PC-3 (cell line): ENCODE measurements around the gene PMIS2. TPM values are rescaled to one million over a fixed set of nuclear protein-coding genes. Genes with fewer than 3 reads are reported as not detected.
A peak's percentile ranks its signal among the peaks of the same experiment; 100 is the strongest.
"Not testable (repeated sequence)": the region's sequence is repeated elsewhere in the genome, so short reads cannot be mapped to it uniquely, and the experiment has no call there.

ENCODE experiments used
- ATAC-seq: fragments of 200-7000 bp; cut with Tn5 transposase; 2 replicates; pipeline ENCODE4 v1.9.1; 2020; ENCODE audit warnings: mild to moderate bottlenecking, moderate library complexity
- BruUV-seq: library from RNA; stranded (reverse); fragments of 400-500 nt; replicated peaks from 2 replicates; lab custom pipeline; 2021; lab: Mats Ljungman, UMichigan
- CTCF ChIA-PET: fragments of 300-600 bp; sonication (Branson Sonifier 250); formaldehyde crosslinking; loops from one replicate; lab custom pipeline; 2022; ENCODE audit warnings: antibody characterized with exemption; lab: Charles Lee
- POLR2A ChIA-PET: fragments of 300-600 bp; sonication (Branson Sonifier 250); formaldehyde crosslinking; loops from one replicate; lab custom pipeline; 2022; ENCODE audit warnings: antibody characterized with exemption; ENCODE audit not compliant: unreplicated experiment; lab: Charles Lee
- DNase-seq: peaks from one replicate; pipeline ENCODE4 v3.0.0-alpha.2; 2015
- H2AFZ ChIP-seq: fragments of 300-600 bp; sonication (generic); 2 replicates; pipeline ENCODE4 v1.6.0; 2016; ENCODE audit warnings: antibody characterized with exemption, low read length
- H3F3A ChIP-seq: fragments of 300-600 bp; sonication (generic); one replicate; pipeline ENCODE4 v1.6.0; 2017; ENCODE audit warnings: antibody characterized with exemption, low read length, control low read depth, mild to moderate bottlenecking; ENCODE audit not compliant: unreplicated experiment
- H3K27ac ChIP-seq: fragments of 300-600 bp; sonication (generic); 2 replicates; pipeline ENCODE4 v1.5.1; 2016; ENCODE audit warnings: mild to moderate bottlenecking, low read length
- H3K27me3 ChIP-seq: fragments of 300-600 bp; sonication (generic); 2 replicates; pipeline ENCODE4 v1.6.1; 2016; ENCODE audit warnings: low read length, mixed read lengths
- H3K36me3 ChIP-seq: fragments of 300-600 bp; sonication (generic); 2 replicates; pipeline ENCODE4 v1.6.1; 2016; ENCODE audit warnings: low read depth, mixed run types, low read length, mixed read lengths
- H3K4me1 ChIP-seq: fragments of 300-600 bp; sonication (generic); 2 replicates; pipeline ENCODE4 v1.5.1; 2016; ENCODE audit warnings: low read length; ENCODE audit not compliant: insufficient read depth
- H3K4me2 ChIP-seq: fragments of 300-600 bp; sonication (generic); 2 replicates; pipeline ENCODE4 v1.6.0; 2016; ENCODE audit warnings: low read length
- H3K4me3 ChIP-seq: fragments of 300-600 bp; sonication (generic); 2 replicates; pipeline ENCODE4 v1.5.1; 2016; ENCODE audit warnings: mild to moderate bottlenecking, low read length, mixed read lengths
- H3K79me2 ChIP-seq: fragments of 300-600 bp; sonication (generic); 2 replicates; pipeline ENCODE4 v1.6.1; 2017; ENCODE audit warnings: low read length, mixed read lengths
- H3K9ac ChIP-seq: fragments of 300-600 bp; sonication (generic); 2 replicates; pipeline ENCODE4 v1.6.0; 2016; ENCODE audit warnings: mild to moderate bottlenecking, low read length
- H3K9me2 ChIP-seq: fragments of 300-600 bp; sonication (generic); replicated peaks from 2 replicates; pipeline ENCODE4 v1.6.1; 2016; ENCODE audit warnings: mixed run types, low read length, mixed read lengths
- H3K9me3 ChIP-seq: fragments of 300-600 bp; sonication (generic); 2 replicates; pipeline ENCODE4 v1.6.1; 2016; ENCODE audit warnings: low read length, mixed read lengths
- H4K20me1 ChIP-seq: fragments of 300-600 bp; sonication (generic); 2 replicates; pipeline ENCODE4 v1.6.1; 2016; ENCODE audit warnings: low read length, mixed read lengths
- EZH2 ChIP-seq: fragments of 300-600 bp; sonication (generic); IDR thresholded peaks from one replicate; pipeline ENCODE4 v1.6.1; 2017; ENCODE audit warnings: antibody characterized with exemption, mild to moderate bottlenecking, low read length; ENCODE audit not compliant: unreplicated experiment
- EZH2phosphoT487 ChIP-seq: fragments of 300-600 bp; sonication (generic); IDR thresholded peaks from 2 replicates; pipeline ENCODE4 v1.6.1; 2018; ENCODE audit warnings: mild to moderate bottlenecking, antibody characterized with exemption, low read length, borderline replicate concordance
- intact Hi-C: fragments of 100-400 bp; cut with micrococcal nuclease; formaldehyde crosslinking; loops from 2 replicates; pipeline ENCODE4 v1.9.0; 2023
- total RNA-seq: library from RNA; depleted of rRNA; stranded (reverse); fragments of >200 nt; gene quantifications from 2 replicates; pipeline ENCODE4 v1.2.3, GENCODE V29; 2014
- TF ChIP-seq, protein P1 (sequence below): fragments of 300-600 bp; sonication (generic); conservative IDR thresholded peaks from 2 replicates; pipeline ENCODE4 v1.5.1; 2017; ENCODE audit warnings: antibody characterized with exemption, low read depth, mild to moderate bottlenecking, low read length

Gene PMIS2
- total RNA-seq, 1 experiment from 2014 or later, result not detected

DNA sequence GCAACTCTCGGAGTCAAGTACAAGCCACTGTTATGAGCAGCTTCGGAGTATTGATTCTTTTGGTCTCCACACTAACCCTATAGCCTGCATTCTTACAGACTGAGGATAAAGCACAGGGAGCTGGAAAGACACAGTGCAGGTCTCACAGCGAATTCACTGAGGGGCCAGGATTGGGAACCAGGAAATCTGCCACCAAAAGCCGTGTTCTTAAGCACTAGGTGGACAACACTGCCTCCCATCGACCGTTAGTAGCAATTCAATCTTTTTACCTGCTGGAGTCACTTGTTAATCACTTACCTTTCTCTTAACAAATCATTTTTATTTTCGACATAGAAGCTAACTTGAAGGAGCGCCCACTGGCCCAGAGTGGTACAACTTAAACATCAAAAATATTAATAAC, 6.3 kb downstream of the PMIS2 start:
- Histone ChIP-seq H3K4me2 (no peak overlapping the region), H3K9me3 (no peaks in the 10 kb centered on the region), H4K20me1 (no peaks in the 10 kb centered on the region), H3K79me2 (no peaks in the 10 kb centered on the region), H3K27ac (no peak overlapping the region), H3K4me3 (no peak overlapping the region), H3K9ac (no peak overlapping the region), H3K27me3 (no peaks in the 10 kb centered on the region), H3F3A (no peaks in the 10 kb centered on the region), H3K36me3 (no peaks in the 10 kb centered on the region), H2AFZ (no peak overlapping the region), H3K9me2 (no peaks in the 10 kb centered on the region), H3K4me1 (no peaks in the 10 kb centered on the region)
- TF ChIP-seq EZH2phosphoT487, result no peak
- TF ChIP-seq, protein P1, sequence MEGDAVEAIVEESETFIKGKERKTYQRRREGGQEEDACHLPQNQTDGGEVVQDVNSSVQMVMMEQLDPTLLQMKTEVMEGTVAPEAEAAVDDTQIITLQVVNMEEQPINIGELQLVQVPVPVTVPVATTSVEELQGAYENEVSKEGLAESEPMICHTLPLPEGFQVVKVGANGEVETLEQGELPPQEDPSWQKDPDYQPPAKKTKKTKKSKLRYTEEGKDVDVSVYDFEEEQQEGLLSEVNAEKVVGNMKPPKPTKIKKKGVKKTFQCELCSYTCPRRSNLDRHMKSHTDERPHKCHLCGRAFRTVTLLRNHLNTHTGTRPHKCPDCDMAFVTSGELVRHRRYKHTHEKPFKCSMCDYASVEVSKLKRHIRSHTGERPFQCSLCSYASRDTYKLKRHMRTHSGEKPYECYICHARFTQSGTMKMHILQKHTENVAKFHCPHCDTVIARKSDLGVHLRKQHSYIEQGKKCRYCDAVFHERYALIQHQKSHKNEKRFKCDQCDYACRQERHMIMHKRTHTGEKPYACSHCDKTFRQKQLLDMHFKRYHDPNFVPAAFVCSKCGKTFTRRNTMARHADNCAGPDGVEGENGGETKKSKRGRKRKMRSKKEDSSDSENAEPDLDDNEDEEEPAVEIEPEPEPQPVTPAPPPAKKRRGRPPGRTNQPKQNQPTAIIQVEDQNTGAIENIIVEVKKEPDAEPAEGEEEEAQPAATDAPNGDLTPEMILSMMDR, result peak; percentile 64
- intact Hi-C loops, result loop anchor here (5.0 kb wide), 1 partner anchor 75 kb away; no protein-coding TSS in a partner anchor
- ATAC-seq (no peak; the same call in 1 of the 2 replicates), DNase-seq (peak; percentile 52)
- CTCF ChIA-PET, result no interaction called here
- no TSS peak for BruUV-seq
- POLR2A ChIA-PET, result no interaction called here

DNA sequence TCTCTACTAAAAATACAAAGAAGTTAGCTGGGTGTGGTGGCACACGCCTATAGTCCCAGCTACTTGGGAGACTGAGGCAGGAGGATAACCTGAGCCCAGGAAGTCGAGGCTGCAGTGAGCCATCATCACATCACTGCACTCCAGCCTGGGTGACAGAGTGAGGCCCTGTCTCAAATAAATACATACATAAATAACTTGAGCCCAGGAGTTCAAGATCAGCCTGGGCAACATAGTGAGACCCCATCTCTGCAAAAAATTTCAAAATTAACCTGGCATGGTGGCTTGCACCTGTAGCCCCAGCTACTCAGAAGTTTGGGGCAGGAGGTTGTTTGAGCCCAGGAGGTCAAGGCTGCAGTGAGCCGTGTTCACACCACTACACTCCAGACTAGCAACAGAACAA, 9.1 kb downstream of the PMIS2 start:
- H3K4me3 ChIP-seq, H3K79me2 ChIP-seq, H3K9ac ChIP-seq, H4K20me1 ChIP-seq, DNase-seq, POLR2A ChIA-PET, H3K4me2 ChIP-seq, ATAC-seq, H3K9me2 ChIP-seq, CTCF ChIA-PET, H3K27ac ChIP-seq, H3K27me3 ChIP-seq, H3K36me3 ChIP-seq, H3F3A ChIP-seq, intact Hi-C loops, H3K4me1 ChIP-seq, BruUV-seq, H3K9me3 ChIP-seq, H2AFZ ChIP-seq: not testable (repeated sequence)

DNA sequence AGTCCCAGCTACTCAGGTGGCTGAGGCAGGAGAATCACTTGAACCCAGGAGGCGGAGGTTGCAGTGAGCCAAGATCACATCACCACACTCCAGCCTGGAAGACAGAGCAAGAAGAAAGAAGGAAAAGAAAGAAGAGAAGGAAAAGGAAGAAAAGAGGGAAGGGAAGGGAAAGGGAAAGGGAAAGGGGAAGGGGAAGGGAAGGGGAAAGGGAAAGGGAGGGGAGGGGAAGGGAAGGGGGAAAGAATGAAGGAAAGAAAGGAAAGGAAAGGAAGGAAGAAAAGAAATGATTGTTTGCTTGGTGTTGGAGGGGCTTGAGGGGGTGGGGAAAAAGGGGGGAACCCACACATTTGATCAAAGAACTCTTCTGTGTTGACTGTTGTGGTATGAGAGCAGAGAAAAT, 10.0 kb downstream of the PMIS2 start:
- ChIA-PET POLR2A (no interaction called here), CTCF (no interaction called here)
- H2AFZ ChIP-seq, result no peak overlapping the region
- no peaks in the 10 kb centered on the region for H3K27me3 ChIP-seq
- H3K36me3 ChIP-seq, result no peaks in the 10 kb centered on the region
- H3F3A ChIP-seq, result no peaks in the 10 kb centered on the region
- no peak overlapping the region for H3K4me2 ChIP-seq
- intact Hi-C loops, result no loop called here
- no peak for TF ChIP-seq EZH2phosphoT487
- no peak for TF ChIP-seq EZH2
- TF ChIP-seq, protein P1, result no peak
- H3K79me2 ChIP-seq, result no peaks in the 10 kb centered on the region
- H3K4me3 ChIP-seq, result no peak overlapping the region
- BruUV-seq, result no TSS peak
- H3K9ac ChIP-seq, result no peak overlapping the region
- ATAC-seq (no peak), DNase-seq (no peak)
- H3K9me3 ChIP-seq, result no peaks in the 10 kb centered on the region
- H3K4me1 ChIP-seq, result no peaks in the 10 kb centered on the region
- H4K20me1 ChIP-seq, result no peaks in the 10 kb centered on the region
- no peak overlapping the region for H3K27ac ChIP-seq
- no peaks in the 10 kb centered on the region for H3K9me2 ChIP-seq
